ENCODE measurements around the gene SF3B4.

The SF3B4 gene

DNA sequence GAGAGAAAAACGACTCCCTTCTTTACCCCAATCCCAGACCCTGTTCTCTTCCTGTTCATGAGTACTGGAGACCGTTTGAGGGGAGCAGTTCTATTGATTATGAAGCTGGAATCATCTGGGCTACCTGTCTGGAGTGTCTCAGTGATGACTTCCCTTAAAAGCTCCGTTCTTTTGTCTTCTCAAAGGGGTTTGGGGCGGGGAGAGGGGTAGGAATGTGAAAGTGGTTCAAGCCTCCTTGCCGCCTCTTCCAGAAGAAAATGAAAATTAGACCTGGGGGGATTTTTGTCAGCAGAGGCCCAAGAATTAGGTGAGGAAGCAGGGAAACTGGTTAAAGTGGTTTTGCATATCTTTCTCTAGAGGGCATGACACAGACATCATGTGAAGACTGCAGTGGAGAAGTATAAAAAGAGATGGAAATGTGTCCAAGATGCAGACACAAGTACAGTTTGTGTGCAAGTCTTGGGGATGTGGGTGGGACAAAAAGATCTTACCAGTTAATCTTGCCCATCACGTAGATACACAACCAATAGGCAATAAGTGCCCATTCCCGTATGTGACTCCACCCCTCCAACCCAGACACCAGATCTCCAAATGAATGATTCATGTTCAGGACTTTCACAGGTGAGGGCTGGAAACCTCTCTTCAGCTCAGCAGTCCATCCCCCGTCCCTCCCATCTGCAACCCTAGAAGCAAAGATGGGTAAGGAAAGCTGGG, 9.5 kb upstream of the SF3B4 start:
- 0 out of 2 replicates have a peak, but pooled peaks cover 2% of the 10 kb centered on the region for H3F3A ChIP-seq (ENCODE audit: control insufficient read depth, insufficient read depth)
- no peaks in the 10 kb centered on the region for H4K20me1 ChIP-seq (ENCODE audit: control insufficient read depth, insufficient read depth, low read depth, low read length)
- H3K27ac ChIP-seq (ENCODE audit: low read depth, low read length), result no peak overlapping the region
- H3K4me3 ChIP-seq (ENCODE audit: low read length), result no peak overlapping the region
- H3K9me2 ChIP-seq (replicated peaks; ENCODE audit: control insufficient read depth, low read length), result no peaks in the 10 kb centered on the region
- no peaks in the 10 kb centered on the region for H3K79me2 ChIP-seq (ENCODE audit: control insufficient read depth, low read length)
- peaks cover 7% of the 10 kb centered on the region for H3K4me1 ChIP-seq (ENCODE audit: control insufficient read depth, low read length)
- H3K4me2 ChIP-seq (ENCODE audit: low read length), result no peak overlapping the region
- H3K36me3 ChIP-seq (ENCODE audit: control insufficient read depth, low read length), result no peaks in the 10 kb centered on the region
- TF ChIP-seq, protein P1, sequence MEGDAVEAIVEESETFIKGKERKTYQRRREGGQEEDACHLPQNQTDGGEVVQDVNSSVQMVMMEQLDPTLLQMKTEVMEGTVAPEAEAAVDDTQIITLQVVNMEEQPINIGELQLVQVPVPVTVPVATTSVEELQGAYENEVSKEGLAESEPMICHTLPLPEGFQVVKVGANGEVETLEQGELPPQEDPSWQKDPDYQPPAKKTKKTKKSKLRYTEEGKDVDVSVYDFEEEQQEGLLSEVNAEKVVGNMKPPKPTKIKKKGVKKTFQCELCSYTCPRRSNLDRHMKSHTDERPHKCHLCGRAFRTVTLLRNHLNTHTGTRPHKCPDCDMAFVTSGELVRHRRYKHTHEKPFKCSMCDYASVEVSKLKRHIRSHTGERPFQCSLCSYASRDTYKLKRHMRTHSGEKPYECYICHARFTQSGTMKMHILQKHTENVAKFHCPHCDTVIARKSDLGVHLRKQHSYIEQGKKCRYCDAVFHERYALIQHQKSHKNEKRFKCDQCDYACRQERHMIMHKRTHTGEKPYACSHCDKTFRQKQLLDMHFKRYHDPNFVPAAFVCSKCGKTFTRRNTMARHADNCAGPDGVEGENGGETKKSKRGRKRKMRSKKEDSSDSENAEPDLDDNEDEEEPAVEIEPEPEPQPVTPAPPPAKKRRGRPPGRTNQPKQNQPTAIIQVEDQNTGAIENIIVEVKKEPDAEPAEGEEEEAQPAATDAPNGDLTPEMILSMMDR (IDR thresholded peaks at IDR 0.05; ENCODE audit: low read depth, low read length, poor library complexity, severe bottlenecking), result no peak
- TF ChIP-seq EZH2phosphoT487 (IDR thresholded peaks at IDR 0.05; ENCODE audit: borderline replicate concordance, low read length), result no peak
- no peaks in the 10 kb centered on the region for H3K9me3 ChIP-seq (ENCODE audit: control insufficient read depth, insufficient read depth, low read length)
- peaks cover 2% of the 10 kb centered on the region; the same call in 1 of the 2 replicates for H3K27me3 ChIP-seq (ENCODE audit: control insufficient read depth, low read length)

DNA sequence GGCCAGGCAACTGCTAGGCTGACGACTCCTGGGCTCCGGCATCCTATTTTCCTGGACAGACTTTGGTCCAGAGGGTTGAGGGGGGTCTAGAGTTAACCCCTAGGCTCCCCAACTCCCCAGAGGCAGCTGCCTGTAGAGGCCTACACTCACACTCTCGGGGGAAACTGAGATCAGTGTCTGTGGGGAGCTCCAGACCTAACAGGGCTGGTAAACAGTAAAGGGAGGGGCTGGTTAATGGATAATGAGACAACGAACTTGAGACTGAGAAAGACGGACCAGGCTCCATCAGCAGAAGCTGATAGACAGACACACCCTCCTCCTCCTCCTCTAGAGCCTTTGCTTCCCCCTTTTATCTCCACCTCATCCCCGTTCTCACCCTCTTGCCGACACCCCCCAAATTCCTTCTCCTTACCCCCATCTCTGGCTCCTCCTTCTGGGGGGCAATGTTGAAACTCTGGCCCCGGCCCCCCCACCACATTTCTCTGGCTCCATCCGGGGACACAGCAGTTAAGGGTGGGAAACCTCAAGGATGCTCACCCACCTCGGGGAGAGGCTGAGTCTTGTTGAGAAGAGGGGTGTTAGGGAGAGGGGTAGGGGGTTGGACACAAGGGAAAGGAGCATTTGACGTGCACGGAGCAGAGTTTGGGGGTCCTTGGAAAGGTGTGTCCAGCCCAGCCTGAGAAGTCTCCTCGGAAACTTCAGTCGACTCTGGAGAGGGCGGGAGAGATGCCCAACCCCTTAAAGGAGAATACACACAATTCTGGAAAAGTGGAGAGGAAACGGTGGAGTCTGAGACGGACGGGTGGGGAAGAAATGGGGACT, 8.8 kb upstream of the SF3B4 start, which contains the start of gene MTMR11:
TSS of gene MTMR11 (minus strand) at position 710 of the 822 bp plus-strand sequence. CDS start at position 478, 232 bp downstream.
- peaks cover 2% of the 10 kb centered on the region; the same call in 1 of the 2 replicates for H3K27me3 ChIP-seq (ENCODE audit: control insufficient read depth, low read length)
- H3K27ac ChIP-seq (ENCODE audit: low read depth, low read length), result no peak within 1 kb of the TSS
- TF ChIP-seq EZH2phosphoT487 (IDR thresholded peaks at IDR 0.05; ENCODE audit: borderline replicate concordance, low read length), result no peak
- TF ChIP-seq, protein P1 (IDR thresholded peaks at IDR 0.05; ENCODE audit: low read depth, low read length, poor library complexity, severe bottlenecking), result no peak
- no peaks in the 10 kb centered on the region for H3K36me3 ChIP-seq (ENCODE audit: control insufficient read depth, low read length)
- no peak within 1 kb of the TSS for H3K4me2 ChIP-seq (ENCODE audit: low read length)
- H3K9me3 ChIP-seq (ENCODE audit: control insufficient read depth, insufficient read depth, low read length), result no peaks in the 10 kb centered on the region
- no peaks in the 10 kb centered on the region for H3K9me2 ChIP-seq (replicated peaks; ENCODE audit: control insufficient read depth, low read length)
- no peaks in the 10 kb centered on the region for H3K79me2 ChIP-seq (ENCODE audit: control insufficient read depth, low read length)
- H3F3A ChIP-seq (ENCODE audit: control insufficient read depth, insufficient read depth), result 0 out of 2 replicates have a peak, but pooled peaks cover 2% of the 10 kb centered on the region
- peaks cover 7% of the 10 kb centered on the region for H3K4me1 ChIP-seq (ENCODE audit: control insufficient read depth, low read length)
- no peak within 1 kb of the TSS for H3K4me3 ChIP-seq (ENCODE audit: low read length)
- no peaks in the 10 kb centered on the region for H4K20me1 ChIP-seq (ENCODE audit: control insufficient read depth, insufficient read depth, low read depth, low read length)

DNA sequence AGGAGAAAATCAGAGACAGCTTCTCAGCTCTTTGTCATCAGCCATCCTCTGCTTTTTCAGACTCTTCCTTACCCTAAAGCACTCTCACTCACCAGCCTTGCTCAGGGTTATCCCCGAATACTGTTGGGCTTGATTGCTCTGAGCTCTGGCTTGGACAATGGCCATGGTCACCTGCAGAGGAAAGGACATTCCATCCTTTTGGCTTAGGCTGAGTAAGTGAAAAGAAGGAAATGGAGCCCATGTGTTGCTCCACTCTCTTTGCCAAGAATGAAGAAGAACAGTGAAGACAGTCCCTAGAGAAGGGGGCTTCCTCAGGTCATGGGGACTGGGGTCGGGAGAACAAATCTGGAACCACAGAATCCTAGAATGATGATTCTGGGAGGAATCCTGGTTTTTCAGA, 6.8 kb upstream of the SF3B4 start:
- Histone ChIP-seq H3K4me2 (ENCODE audit: low read length) (no peak overlapping the region), H3K27ac (ENCODE audit: low read depth, low read length) (no peak overlapping the region), H3F3A (ENCODE audit: control insufficient read depth, insufficient read depth) (no peaks in the 10 kb centered on the region), H3K79me2 (ENCODE audit: control insufficient read depth, low read length) (no peaks in the 10 kb centered on the region), H3K4me3 (ENCODE audit: low read length) (no peak overlapping the region), H3K36me3 (ENCODE audit: control insufficient read depth, low read length) (no peaks in the 10 kb centered on the region), H3K4me1 (ENCODE audit: control insufficient read depth, low read length) (peaks cover 7% of the 10 kb centered on the region), H3K9me2 (replicated peaks; ENCODE audit: control insufficient read depth, low read length) (no peaks in the 10 kb centered on the region), H4K20me1 (ENCODE audit: control insufficient read depth, insufficient read depth, low read depth, low read length) (no peaks in the 10 kb centered on the region), H3K9me3 (ENCODE audit: control insufficient read depth, insufficient read depth, low read length) (no peaks in the 10 kb centered on the region), H3K27me3 (ENCODE audit: control insufficient read depth, low read length) (peaks cover 2% of the 10 kb centered on the region; the same call in 1 of the 2 replicates)
- no peak for TF ChIP-seq EZH2phosphoT487 (IDR thresholded peaks at IDR 0.05; ENCODE audit: borderline replicate concordance, low read length)
- TF ChIP-seq, protein P1 (IDR thresholded peaks at IDR 0.05; ENCODE audit: low read depth, low read length, poor library complexity, severe bottlenecking), result no peak
